GM20431 (cell line): ENCODE measurements around the gene PFKFB3.
"Not testable (repeated sequence)": the region's sequence is repeated elsewhere in the genome, so short reads cannot be mapped to it uniquely, and the experiment has no call there.

ENCODE experiments used
- in situ Hi-C: fragments of 300-500 bp; cut with MseI, MboI; formaldehyde crosslinking; loops from one replicate; pipeline ENCODE4 v1.15.0; 2020; ENCODE audit warnings: low sequenced_read_pairs; ENCODE audit not compliant: unreplicated experiment

PFKFB3 gene

DNA sequence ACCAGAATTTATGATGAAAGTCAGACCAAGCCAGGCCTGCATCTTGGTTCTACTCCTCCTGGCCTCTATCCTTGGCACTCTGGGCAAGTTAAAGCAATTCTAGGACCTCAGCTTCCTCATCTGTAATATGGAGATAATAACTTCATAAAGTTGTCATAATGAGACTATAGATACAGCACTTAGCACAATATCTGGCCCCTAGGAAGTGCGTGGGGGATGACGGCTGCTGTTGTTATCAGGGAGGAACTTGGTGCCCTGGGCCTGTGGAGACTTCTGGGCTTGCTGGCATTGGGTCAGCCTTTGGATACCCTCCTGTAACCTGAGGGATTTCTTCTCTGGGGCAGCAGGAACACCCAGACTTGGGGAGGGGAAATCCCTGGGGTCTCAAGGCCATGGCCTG, 27.6 kb downstream of the PFKFB3 start:
- in situ Hi-C loops, result no loop called here

DNA sequence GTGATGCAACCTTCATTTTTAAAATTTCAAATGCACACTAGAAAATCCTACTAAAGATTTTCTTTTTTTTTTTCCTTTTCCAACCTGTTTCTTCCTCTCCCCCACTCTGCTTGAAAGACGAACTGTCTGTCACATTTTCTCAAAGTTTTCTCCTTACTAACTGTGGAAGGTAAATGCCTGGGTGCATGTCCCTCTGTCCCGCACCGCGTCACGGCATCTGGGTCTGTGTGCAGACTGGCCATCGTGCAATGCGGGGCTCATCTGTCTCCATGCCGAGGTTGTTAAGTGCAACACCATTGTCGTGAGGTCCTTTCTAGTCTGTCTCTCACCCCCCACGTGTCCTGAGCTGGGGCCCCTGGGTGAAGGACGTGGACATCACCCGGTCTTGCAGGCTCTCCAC, 28.4 kb downstream of the PFKFB3 start:
- in situ Hi-C loops, result no loop called here

- in situ Hi-C loops, result no loop called here
These were observed 29.0 kb downstream of the PFKFB3 start for GRCh38 chr10:6231730-6232129.

DNA sequence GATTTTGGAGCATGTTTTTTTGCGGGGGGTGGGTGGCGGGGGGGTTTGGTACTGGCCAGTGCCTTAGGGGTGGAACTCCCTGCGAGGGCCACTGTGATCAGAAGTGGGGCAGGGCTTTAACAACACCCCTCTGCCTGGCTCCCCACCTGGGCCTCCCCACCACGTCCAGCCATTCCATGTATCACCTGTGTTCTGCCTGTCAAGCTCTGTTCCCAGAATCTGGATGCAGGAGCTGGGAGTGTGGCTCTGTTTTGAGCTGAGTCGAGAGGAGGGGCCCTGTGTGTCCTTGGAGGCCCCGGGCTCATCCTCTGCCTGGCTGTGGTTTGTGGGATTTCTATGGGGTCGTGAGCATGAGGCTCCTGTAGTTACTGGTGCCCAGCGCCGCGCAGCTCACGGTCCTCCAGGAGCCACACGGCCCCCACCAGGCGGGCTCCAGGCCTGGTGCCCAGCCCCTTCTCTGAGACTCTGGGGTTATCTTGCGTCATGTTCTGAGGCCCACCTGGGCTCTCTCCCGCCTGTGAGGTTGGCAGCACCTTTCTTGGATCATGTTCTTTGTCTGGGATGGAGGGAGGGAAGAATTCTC, 29.6 kb downstream of the PFKFB3 start:
- in situ Hi-C loops, result no loop called here

DNA sequence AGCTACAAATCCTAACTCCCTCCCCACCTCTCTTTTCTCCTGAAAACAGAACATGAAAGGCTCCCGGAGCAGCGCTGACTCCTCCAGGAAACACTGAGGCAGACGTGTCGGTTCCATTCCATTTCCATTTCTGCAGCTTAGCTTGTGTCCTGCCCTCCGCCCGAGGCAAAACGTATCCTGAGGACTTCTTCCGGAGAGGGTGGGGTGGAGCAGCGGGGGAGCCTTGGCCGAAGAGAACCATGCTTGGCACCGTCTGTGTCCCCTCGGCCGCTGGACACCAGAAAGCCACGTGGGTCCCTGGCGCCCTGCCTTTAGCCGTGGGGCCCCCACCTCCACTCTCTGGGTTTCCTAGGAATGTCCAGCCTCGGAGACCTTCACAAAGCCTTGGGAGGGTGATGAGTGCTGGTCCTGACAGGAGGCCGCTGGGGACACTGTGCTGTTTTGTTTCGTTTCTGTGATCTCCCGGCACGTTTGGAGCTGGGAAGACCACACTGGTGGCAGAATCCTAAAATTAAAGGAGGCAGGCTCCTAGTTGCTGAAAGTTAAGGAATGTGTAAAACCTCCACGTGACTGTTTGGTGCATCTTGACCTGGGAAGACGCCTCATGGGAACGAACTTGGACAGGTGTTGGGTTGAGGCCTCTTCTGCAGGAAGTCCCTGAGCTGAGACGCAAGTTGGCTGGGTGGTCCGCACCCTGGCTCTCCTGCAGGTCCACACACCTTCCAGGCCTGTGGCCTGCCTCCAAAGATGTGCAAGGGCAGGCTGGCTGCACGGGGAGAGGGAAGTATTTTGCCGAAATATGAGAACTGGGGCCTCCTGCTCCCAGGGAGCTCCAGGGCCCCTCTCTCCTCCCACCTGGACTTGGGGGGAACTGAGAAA, 30.4 kb downstream of the PFKFB3 start:
- in situ Hi-C loops, result no loop called here

GRCh38 chr10:6233725-6234277, 31.1 kb downstream of the PFKFB3 start:
- in situ Hi-C loops, result no loop called here

GRCh38 chr10:6234371-6234770, 31.6 kb downstream of the PFKFB3 start:
- in situ Hi-C loops, result no loop called here

- in situ Hi-C loops, result no loop called here
These were observed 33.8 kb downstream of the PFKFB3 start for GRCh38 chr10:6236349-6237198.

DNA sequence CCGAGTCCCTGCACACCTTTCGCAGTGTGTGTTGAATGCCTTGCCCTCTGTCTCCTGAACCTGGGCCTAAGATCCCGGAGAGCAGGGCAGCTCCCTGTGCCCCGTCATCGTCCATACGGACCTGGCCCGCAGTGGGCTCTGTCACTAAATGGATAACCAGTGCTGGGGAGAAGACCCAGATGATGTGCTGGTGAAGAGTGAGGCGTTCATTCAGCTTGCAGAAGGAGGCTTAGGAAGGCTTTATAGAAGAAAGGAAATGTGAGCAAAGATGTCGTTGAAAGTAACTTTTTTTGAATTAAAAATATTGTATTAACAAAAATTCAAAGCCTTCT, 34.4 kb downstream of the PFKFB3 start:
- in situ Hi-C loops, result no loop called here

GRCh38 chr10:6238587-6239212, 36.0 kb downstream of the PFKFB3 start:
- in situ Hi-C loops, result not testable (repeated sequence)

GRCh38 chr10:6239213-6239991, 36.7 kb downstream of the PFKFB3 start:
- in situ Hi-C loops, result no loop called here

- in situ Hi-C loops, result no loop called here
These were observed 37.5 kb downstream of the PFKFB3 start for GRCh38 chr10:6240254-6240653.

DNA sequence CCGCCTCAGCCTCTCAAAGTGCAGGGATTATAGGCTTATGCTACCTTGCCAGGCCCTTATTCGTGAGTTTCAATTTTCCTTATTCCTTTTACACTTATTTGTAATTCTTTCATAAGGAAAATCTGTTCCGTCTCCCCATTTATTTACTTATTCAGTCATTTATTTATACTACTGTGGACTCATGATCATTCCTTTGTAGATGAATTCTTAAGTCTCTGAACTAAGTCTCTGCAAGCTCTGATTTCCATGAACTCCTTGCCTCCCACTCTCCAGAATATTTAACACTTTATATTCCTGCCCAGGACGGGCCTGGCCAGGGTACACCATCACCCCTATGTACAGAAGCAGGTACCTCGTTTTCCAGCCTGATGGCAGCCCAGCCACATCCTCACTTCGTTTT, 39.4 kb downstream of the PFKFB3 start:
- in situ Hi-C loops, result no loop called here

- in situ Hi-C loops, result no loop called here
These were observed 41.8 kb downstream of the PFKFB3 start for GRCh38 chr10:6244510-6244909.

- in situ Hi-C loops, result no loop called here
These were observed 44.4 kb downstream of the PFKFB3 start for GRCh38 chr10:6247041-6247712.

GRCh38 chr10:6248908-6249307, 46.2 kb downstream of the PFKFB3 start:
- in situ Hi-C loops, result not testable (repeated sequence)

DNA sequence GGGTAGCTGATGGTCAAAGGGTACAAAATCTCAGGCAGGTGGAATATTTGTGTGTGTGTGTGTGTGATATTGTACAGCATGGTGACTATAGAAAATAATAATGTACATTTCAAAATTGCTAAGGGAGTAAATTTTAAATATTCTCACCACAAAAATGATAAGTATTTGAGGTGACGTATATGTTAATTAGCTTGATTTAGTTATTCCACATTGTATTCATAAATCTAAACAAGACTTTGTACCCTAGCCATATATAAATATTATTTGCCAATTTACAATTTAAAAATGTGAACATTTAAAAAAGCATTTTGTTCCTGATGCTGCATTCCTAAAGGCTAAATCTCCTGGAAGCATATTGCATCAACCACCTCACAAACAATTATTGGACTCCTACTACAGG, 47.0 kb downstream of the PFKFB3 start:
- in situ Hi-C loops, result no loop called here

DNA sequence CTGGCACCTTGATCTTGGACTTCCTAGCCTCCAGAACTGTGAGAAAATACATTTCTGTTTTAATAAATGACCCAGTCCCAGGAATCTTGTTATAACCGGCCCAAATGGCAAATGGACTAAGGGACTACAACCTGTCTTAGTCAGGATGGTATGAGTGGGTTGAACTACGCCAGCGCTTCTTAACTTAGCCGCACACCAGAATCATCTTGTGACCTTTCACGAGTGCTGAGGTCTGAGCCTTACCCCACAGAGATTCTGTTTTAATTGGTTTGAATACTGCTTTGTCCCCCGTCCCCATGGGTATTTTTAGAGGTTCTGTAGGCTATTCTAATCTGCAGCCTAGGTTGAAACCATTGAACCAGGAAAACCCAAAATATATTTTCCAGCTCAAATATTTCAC, 48.0 kb downstream of the PFKFB3 start:
- in situ Hi-C loops, result no loop called here

- in situ Hi-C loops, result no loop called here
These were observed 51.5 kb downstream of the PFKFB3 start for GRCh38 chr10:6254201-6254600.
